A172 (cell line): ENCODE data around the gene SEPSECS. TPM values are rescaled to one million over a fixed set of nuclear protein-coding genes. Genes with fewer than 3 reads are reported as not detected.

ENCODE experiments used
- DNase-seq: peaks from one replicate; pipeline ENCODE4 v3.0.0-alpha.2; 2015; ENCODE audit warnings: low spot score
- total RNA-seq: library from RNA; depleted of rRNA; stranded (reverse); fragments of >200 nt; shearing (Covaris generic); gene quantifications from 2 replicates; pipeline ENCODE4 v1.2.3, GENCODE V29; 2014

The SEPSECS gene
- total RNA-seq, 1 experiment from 2014 or later = 10.0 TPM

DNA sequence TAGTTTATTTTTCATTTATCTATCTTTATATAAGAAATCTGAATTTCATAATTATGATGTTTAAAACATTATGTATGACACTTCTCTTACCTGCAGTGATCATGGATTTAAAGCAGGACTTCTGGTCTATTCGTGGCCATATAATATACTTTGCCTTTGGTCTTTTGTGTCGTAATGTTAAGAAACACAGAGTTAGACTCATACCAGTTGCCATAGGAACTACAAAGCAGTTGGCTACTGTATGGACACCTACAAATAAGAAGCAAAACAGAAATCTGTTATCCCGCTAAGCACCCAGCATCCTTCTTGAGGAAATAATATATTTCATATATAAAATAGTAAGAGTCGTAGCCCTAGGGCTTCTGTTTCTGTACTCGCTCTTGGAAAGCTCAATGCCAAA is 4.3 kb downstream of the SEPSECS start:
- DNase-seq = no peak

DNA sequence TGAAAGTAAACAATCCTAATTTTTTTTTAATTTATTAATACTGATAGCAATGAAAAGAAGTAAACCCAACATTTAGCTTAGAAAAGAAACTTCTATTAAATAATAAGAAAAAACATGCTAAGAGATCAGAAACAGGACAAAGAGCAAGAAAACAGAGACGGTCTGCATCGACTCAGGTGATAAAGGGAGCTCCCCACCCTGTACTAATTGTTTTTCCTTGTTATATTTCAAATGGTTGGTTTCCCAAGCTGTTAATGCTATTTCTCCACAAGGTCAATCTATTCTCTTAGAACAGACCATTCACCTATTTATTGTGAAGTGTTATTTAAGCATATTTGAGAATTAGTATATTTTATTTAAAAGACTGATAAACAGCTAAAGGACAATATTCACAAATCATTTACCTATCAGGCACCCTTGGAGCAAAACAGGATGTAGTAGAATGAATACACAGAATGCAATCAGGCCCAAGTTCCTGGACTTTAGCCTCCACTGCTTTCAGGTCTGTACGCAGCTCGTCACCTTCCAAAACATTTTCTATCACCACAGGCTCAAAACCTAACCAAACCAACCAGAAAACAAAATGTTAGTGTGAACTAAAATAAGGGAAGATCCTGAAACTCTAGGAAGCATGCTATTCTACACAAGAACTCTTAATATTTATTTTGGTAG is 5.5 kb downstream of the SEPSECS start:
- DNase-seq = no peak

DNA sequence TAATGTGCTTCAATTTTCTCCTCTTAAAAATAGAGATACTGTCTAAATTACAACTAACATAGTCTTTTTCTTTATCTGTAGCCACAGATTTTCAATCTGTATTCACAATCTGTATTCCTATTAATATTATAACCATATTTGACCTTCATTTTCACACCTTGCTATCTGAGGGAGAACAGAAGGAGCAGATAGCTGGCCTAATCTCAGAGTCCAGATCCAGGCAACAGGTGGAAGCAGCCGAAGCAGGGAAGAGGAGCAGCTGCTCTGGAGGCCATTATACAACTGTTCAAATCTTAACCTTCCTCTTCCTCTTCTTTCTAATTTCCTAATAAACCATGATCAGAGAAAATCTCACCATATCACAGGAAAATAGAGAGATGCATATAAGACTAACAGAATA is 14.2 kb downstream of the SEPSECS start:
- no peak for DNase-seq

DNA sequence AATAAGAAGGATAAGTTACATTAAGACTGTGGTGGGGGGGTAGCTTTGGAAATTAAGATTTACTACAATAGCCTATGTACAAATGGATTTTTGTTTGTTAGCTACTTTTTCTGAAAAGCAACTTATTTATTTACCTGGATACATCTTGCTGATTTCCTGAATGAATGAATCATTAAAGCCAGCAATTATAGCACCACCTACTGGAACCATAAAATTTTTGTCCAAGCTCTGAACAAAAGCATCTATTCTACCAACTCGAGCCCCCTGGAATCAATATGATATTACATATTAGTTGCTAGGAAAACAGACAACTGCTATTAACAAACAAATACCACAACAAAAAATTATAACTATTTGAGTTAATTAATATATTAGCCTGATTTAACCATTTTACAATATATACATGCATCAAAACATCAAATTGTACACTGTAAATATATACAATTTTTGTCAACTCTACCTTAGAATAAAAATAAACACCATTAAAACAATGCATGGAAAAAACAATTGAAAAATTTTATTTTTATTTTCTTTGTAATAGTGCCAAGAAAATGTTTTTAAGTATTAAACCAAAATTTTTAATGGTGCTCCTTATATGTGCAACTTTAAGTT is 15.3 kb downstream of the SEPSECS start:
- DNase-seq = peak; percentile 28

DNA sequence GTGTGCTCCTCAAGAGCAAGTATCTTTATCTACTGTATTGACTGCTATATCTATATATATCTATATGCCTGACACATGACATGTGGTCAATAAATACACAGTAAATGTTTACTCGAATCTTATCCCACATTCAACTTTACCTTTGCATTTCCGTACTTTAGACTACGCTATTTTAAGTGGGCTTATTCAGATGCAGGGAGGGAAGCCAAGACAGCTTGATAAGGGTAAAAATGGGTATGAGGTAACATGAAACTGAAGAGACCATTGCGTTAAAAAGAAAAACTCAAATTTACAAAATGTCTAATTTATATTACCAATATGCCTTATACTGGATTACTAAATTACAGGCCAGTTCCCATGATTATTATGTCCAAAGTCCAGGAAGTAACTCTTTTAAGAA is 17.8 kb downstream of the SEPSECS start:
- DNase-seq = no peak

DNA sequence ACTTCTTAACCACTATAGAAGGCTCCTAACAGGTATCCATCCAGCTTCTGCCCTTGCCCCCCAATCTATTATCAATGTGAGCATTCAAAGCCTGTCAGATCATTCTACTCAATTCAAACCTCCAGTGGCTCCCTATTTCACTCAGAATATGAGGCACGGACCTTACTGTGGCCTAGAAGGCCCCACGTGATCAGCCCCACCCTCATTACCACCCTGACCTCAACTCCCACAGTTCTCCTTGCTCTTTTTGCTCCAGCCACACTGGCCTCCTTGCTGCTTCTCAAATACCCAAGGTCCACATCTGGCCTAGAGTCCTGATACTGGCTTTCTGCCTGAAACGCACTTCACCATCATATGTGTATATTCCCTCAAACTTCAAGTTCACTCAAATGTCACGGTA is 18.7 kb downstream of the SEPSECS start:
- DNase-seq = no peak

DNA sequence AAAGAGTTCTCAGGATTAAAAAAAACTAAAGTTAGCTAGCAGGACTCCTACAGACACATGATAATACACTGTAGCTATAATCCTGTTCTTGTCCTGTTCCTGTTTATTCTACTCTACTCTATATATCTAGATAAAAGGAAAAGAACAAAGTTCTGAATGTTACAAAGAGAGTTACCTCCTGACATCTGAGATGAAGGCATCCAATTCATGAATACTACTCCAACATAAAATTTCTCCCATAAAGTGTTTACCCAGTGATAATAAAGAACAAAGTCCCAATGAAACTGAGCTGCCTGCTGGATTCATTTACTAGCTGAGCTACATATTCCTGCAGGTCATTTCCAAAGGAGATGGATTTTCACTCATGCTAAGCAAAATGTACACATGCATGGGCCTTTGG is 27.1 kb downstream of the SEPSECS start:
- DNase-seq = no peak

DNA sequence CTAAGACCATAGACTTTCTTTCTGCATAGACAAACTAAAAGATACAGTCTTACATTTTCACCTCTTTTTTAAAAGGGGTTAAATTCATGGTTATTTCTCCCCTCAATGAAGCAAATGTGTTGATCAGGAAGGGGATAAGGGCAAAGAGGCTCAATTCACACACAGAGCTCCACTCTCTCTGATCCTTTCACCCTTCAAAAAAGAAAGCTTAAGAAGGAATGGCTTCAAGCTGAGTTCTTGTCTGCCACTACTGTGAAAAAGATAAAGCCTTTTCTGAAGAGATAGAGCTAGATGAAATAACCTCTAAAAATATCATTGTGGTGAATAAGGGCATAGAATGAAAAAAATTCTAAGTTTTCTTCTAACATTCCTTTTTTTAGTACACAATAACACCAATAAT is 28.3 kb downstream of the SEPSECS start:
- DNase-seq = no peak

DNA sequence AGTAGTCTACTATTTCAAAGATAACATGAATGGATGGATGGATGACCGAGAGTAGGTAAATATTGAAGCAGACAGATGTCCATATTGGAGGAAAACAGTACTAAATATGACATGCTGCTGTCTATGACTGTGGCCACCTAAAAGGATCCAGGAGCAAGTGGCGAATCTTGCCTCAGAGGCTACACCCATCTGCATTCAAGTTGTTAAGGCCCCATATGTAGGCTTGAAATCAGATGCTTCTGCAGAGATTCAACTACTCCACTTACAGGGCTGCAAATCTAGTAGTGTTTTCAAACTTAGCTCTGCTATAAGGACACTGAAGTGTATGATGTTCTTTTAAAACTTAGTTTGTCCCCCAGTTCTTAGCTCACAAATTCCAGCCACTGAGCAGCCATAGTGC is 28.9 kb downstream of the SEPSECS start:
- DNase-seq = no peak

DNA sequence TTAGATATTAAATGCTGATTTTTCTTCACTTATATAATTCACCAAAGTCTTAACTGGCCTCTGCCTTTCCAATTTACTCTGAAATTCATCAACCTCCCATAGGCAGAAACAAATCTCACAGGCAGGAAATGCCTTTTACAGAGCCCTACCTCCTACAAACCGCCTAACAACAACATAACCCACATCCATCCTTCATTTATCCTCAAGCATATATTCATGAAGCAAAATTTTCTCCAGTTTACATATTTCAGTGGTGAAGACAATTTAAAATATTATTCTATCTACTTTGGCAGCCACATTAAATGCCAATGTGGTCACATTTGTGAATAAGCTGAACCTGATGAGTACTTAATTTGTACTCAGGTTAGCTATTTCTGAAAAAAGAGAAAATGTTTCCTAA is 30.3 kb downstream of the SEPSECS start:
- no peak for DNase-seq

DNA sequence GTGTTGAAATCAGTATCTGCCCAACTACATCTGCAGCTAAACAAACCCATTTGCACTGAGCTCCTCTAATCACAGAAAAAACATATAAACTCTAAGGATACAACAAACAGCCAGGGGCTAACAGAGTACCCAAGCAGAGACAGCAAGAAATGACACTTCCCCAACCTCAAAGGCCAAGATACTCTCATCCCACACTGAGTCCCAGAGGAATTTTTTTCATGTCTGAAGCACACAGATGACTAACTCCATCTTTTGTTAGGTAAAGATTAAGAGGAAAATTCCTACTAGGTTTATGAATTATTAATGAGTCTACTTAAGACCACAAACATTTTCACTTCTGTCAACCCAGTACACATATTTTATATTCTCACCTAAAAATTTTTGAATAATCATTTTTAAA is 31.6 kb downstream of the SEPSECS start:
- DNase-seq = no peak

DNA sequence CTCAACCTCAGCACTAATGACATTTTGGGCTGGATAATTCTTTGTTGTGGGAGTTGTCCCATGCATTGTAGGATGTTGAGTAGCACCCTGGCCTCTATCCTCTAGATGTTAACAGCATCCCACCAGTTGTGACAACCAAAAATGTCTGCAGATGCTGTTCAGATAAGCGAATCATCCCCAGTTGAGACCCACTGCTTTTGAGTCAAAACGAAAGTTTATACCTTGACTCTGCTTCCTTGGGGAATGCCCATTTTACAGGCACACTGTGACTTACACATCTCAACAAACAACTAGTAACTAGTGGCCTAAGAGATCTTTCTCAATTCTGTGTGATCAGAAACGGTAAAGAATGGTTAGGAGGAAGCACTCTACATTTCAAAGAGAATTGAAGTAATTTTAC is 37.0 kb downstream of the SEPSECS start:
- DNase-seq = no peak

DNA sequence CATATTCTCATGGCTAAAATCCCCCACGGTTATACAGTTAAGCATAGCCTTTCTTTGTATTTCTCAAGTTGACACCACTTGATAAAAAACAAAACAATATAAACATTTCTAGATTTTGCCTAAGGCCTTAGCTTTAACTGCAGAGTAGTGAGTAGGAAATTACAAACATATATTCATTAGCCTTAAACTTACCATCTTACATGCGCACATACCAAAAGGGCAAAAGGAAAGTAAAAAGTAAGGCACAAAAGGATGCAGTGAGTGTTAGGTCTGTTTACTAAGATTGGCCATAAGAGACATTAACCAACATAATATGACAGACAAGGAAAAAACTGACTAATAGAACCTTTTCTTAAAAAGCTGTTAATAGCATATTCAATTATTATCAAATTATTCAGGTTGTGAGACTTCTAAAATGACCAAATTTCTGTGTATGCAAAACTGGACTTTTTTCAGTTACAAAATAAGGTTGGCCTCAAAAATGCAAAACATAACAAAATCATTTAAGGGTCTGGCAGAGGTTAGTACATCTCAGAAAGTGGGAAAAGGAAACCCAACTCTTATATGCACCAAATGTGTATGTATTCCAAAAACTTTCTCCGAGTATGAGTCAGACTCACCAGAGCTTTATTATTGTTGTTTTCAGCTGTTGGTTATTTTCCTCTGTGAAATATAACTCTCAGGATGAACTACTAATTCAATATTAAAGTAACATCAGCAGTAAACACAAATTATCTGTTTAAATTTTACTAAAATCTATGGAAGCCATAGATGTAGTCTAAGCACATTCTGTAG is 39.9 kb downstream of the SEPSECS start:
- no peak for DNase-seq

DNA sequence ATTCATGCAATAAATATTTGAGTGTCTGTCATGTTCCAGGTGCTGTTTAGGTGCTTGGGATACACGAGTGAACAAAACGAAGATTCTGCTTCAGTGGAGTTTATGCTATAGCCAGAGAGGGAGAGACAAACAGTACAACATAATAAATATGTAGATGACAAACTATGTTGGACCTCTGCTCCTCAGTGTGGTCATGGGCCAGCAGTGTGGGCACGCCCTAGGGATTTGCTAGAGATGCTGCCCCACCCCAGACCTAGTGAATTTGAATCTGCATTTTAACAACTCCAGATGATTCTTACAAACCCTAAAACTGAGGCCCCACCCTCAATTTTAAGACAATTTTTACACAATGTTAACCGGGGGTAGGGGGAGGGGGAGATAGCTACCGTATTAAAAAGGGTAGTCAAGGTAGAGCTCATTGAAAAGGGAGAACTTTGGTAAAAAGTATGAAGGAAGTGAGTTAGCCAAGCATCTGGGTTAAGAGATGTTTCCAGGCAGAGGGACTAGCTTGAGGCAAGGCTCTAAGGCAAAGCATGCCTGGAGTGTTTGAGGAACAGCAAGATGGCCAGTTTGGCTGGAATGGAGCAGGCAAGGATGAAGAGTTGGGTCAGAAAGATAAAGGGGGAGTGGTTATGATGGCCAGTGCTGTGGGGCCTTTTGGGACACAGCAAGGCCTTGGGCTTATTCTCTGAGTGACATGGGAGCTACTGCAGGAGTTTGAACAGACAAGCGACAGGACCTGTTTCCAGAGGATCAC is 42.4 kb downstream of the SEPSECS start:
- DNase-seq = no peak

DNA sequence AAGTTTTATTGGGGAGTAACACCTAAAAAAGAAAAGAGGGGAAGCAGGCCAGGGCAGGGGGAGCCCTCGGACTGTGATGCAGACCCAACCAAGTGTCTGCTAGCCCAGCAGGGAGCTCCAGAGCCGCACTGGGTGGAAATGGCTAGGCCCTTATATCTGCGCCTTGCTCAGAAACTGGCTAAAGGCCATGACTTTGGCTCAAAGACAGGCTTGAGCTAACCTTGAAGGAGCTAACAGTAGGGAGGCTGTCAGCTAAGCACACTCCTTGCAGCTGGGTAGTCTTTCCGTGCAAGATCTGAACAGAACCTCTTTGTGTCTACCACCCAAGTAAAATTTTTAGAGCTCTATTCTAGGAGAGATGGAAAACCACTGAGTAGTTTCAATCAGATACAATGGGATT is 43.0 kb downstream of the SEPSECS start:
- no peak for DNase-seq

DNA sequence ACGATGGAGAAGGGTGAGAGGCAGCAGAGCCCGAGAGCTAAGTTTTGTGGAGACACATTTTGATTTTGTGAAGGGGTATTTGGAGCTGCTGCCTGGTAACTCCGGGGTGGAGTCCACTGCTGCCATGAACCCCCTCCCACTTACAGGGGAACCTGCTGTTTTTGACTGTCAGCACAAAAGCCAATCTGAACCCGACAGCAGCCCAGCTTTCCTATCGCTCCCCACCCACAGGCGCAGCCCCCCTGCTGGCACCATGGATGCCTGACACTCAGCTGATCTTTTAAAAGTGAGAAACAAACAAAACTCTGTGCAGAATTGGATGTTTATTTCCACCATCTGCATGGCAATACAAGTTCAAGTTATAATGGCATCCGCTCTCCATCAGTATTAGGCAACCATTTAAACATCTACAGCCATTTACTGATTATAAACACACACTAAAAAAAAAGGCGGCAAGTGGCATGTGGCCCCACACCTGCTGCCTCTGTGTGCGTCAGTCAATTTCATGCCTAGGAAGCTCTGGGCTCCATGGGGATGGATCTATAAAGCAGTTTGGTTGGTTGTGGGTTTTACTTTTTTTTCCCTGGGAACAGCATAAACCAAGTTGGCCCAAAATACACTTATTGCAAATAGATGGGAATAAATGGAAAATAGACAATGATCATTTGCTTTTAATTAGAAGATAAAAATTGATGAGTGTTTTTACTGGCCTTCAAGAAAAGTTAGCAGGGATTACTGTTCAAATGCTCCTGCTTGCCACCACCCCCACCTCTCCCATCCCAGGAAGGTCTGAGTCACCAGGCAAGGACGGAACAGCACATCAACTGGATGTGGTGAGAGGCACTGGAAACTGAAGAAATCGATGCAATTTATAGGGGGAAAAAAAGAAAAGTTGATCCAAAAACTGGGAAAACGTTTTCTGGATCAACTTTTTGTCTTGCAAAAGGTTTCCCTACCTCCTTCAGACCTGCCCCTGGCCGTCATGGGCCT is 46.0 kb downstream of the SEPSECS start:
- DNase-seq = peak; percentile 23

DNA sequence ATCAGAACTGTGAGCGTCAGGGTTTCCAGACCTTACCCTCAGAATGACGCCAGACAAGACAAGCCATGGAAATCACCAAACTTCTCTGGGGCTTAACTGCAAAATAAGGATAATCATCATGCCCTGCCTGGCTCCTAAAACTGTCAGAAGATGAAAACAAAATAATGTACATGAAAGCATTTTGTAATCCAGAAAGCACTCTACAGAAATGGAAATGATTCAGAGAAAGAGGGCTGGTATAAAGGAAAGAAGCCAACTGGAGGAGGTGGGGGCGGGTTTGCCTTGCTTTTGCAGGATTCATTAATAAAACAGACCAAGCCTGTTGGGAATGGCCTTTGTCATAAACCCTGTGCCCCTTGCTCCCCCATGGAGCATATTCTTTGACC is 47.3 kb downstream of the SEPSECS start:
- no peak for DNase-seq

DNA sequence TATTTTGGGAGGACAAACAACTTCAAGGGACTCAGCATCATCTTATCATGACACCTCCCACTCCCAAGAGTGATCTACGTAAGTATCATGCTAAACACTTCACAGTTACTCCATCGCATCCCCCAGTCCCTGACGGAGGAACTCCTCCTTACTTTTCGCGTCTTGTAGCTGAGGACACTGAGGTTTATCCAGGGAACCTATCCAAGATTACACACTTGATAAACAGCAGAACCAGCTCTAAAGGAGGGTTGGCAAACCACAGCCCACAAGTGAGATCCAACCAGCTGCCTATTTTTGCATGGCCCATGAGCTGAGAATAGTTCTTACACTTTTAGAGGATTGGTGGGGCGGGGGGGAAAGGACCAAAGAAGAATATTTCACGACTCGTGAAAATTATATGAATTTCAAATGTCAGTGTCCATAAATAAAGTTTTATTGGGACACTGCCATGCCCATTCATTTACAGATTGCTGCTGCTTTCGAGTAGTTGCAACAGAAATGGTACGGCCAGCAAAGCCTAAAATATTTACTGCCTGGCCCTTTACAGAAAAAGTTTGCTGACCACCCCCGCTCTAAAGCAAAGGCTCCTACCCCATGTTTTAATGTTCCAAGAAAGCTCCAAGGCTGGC is 47.8 kb downstream of the SEPSECS start:
- DNase-seq = no peak

DNA sequence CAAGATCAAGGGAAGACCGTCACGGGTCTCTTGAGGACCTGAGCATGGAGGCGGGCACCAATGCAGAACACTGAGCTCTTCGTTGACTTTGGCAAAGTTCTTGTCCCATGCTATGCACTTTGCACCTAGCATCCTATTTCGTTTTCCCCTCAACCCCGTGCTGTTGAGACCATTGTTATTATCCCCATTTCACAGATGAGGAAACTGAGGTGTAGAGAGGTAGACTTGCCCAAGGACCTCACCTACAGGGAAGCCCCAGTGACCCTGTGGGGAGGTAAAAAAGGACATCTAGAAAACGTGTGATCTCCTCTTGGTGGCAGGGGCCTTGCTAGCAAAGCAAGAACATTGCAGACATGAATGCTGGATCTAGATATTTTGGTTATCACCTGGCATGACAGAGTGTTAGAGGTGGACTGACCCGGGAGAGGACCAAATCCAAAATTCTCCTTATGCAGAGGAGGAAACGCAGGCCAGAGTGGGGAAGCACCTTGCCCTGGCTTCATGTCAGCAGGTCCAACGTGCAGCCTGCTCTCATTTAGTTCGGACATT is 48.5 kb downstream of the SEPSECS start:
- no peak for DNase-seq
